H1 (cell line): ENCODE data around the gene ASS1.

Experiments used
- BRCA1 ChIP-seq: IDR thresholded peaks from 2 replicates; pipeline ENCODE4 v1.6.1; 2012; ENCODE audit warnings: low read depth, low read length, improper control_type of control experiment
- CTCF ChIP-seq, 3 experiments: IDR thresholded peaks; 1 replicate in 2 of 3; 2 replicates in 1 of 3; pipeline versions ENCODE4 v1.5.1 to v1.6.1; 2011; ENCODE audit warnings: low read length in 3 of 3, mild to moderate bottlenecking in 3 of 3, inconsistent platforms in 2 of 3, low read depth in 1 of 3, moderate library complexity in 1 of 3; ENCODE audit not compliant: insufficient read depth in 1 of 3; ENCODE audit errors: control extremely low read depth in 1 of 3
- EGR1 ChIP-seq: IDR thresholded peaks from 2 replicates; pipeline ENCODE4 v1.6.1; 2011; ENCODE audit warnings: low read depth, low read length, borderline replicate concordance
- EP300 ChIP-seq, 2 experiments: IDR thresholded peaks; 1 replicate in 1 of 2; 2 replicates in 1 of 2; pipeline ENCODE4 v1.6.1; 2011 to 2012; ENCODE audit warnings: low read depth in 2 of 2, low read length in 2 of 2, mild to moderate bottlenecking in 2 of 2, borderline replicate concordance in 1 of 2, inconsistent platforms in 1 of 2, moderate library complexity in 1 of 2
- GABPA ChIP-seq: IDR thresholded peaks from 2 replicates; pipeline ENCODE4 v1.6.1; 2011; ENCODE audit warnings: mild to moderate bottlenecking, low read length, moderate library complexity, borderline replicate concordance; ENCODE audit not compliant: insufficient read depth
- HDAC2 ChIP-seq, 2 experiments: fragments of 300-600 bp in 1 of 2; sonication (generic) in 1 of 2; IDR thresholded peaks; 2 replicates each; pipeline ENCODE4 v1.6.1; 2011 to 2012; ENCODE audit warnings: low read depth in 2 of 2, low read length in 2 of 2, mild to moderate bottlenecking in 2 of 2, moderate library complexity in 2 of 2, borderline replicate concordance in 1 of 2, inconsistent platforms in 1 of 2
- JUND ChIP-seq: IDR thresholded peaks from 2 replicates; pipeline ENCODE4 v1.6.1; 2011; ENCODE audit warnings: mild to moderate bottlenecking, improper control_type of control experiment, low read length
- KDM5A ChIP-seq: fragments of 200-600 bp; IDR thresholded peaks from 2 replicates; pipeline ENCODE4 v1.7.1; 2012; ENCODE audit warnings: mild to moderate bottlenecking, low read length, inconsistent platforms, mixed read lengths
- POLR2A ChIP-seq, 2 experiments: IDR thresholded peaks; 1 replicate in 1 of 2; 2 replicates in 1 of 2; pipeline ENCODE4 v1.6.1; 2011; ENCODE audit warnings: low read depth in 2 of 2, low read length in 2 of 2, mild to moderate bottlenecking in 2 of 2; ENCODE audit errors: control extremely low read depth in 1 of 2
- RAD21 ChIP-seq, 2 experiments: IDR thresholded peaks in 1 of 2; conservative IDR thresholded peaks in 1 of 2; 2 replicates each; pipeline ENCODE4 v1.6.1; 2011; ENCODE audit warnings: low read depth in 2 of 2, low read length in 2 of 2, improper control_type of control experiment in 1 of 2, inconsistent platforms in 1 of 2, mild to moderate bottlenecking in 1 of 2, moderate library complexity in 1 of 2
- SIN3A ChIP-seq, 2 experiments: IDR thresholded peaks in 1 of 2; conservative IDR thresholded peaks in 1 of 2; 2 replicates each; pipeline ENCODE4 v1.6.1; 2011 to 2012; ENCODE audit warnings: low read length in 2 of 2, improper control_type of control experiment in 1 of 2, low read depth in 1 of 2, mild to moderate bottlenecking in 1 of 2
- TBP ChIP-seq: IDR thresholded peaks from 2 replicates; pipeline ENCODE4 v1.6.1; 2011; ENCODE audit warnings: low read depth, low read length, improper control_type of control experiment
- ZNF274 ChIP-seq: IDR thresholded peaks from 2 replicates; pipeline ENCODE4 v1.7.0; 2012; ENCODE audit warnings: low read length, borderline replicate concordance; ENCODE audit errors: extremely low read depth

- TF ChIP-seq SIN3A (conservative IDR thresholded peaks at IDR 0.05 in 1 of 2, IDR thresholded peaks at IDR 0.05 in 1 of 2; ENCODE audit: low read depth in 1 of 2, low read length in 2 of 2) (no peak), CTCF (IDR thresholded peaks at IDR 0.05; ENCODE audit: control extremely low read depth in 1 of 3, insufficient read depth in 1 of 3, low read depth in 1 of 3, low read length in 3 of 3) (no peak), EP300 (IDR thresholded peaks at IDR 0.05; ENCODE audit: borderline replicate concordance in 1 of 2, low read depth in 2 of 2, low read length in 2 of 2) (no peak), BRCA1 (no peak), ZNF274 (no peak), HDAC2 (IDR thresholded peaks at IDR 0.05; ENCODE audit: borderline replicate concordance in 1 of 2, low read depth in 2 of 2, low read length in 2 of 2) (no peak), JUND (no peak), RAD21 (IDR thresholded peaks at IDR 0.05 in 1 of 2, conservative IDR thresholded peaks at IDR 0.05 in 1 of 2; ENCODE audit: low read depth in 2 of 2, low read length in 2 of 2) (no peak), GABPA (no peak), KDM5A (no peak), EGR1 (no peak), TBP (no peak), POLR2A (IDR thresholded peaks at IDR 0.05; ENCODE audit: control extremely low read depth in 1 of 2, low read depth in 2 of 2, low read length in 2 of 2) (no peak)
These were observed 35.5 kb upstream of the ASS1 start for GRCh38 chr9:130409246-130409645.
